HG03097 (cell line): ENCODE results near the gene NUP188.

Source experiments
- ATAC-seq: cut with Tn5 transposase; IDR thresholded peaks from one replicate; pipeline ENCODE4 v1.9.1; 2021; ENCODE audit not compliant: unreplicated experiment, low FRiP score

Gene NUP188

GRCh38 chr9:128947527-128948301 lies at the start of gene NUP188, which contains the start of gene DOLK:
NUP188 (plus strand) TSS chr9:128947699; CDS start chr9:128947720, 21 bp downstream.
DOLK (minus strand) TSS chr9:128947603; CDS start chr9:128947303, 300 bp downstream.
- peak; percentile 80 for ATAC-seq

GRCh38 chr9:128898382-128898781 lies 49.1 kb upstream of the NUP188 start:
- ATAC-seq, result no peak

DNA sequence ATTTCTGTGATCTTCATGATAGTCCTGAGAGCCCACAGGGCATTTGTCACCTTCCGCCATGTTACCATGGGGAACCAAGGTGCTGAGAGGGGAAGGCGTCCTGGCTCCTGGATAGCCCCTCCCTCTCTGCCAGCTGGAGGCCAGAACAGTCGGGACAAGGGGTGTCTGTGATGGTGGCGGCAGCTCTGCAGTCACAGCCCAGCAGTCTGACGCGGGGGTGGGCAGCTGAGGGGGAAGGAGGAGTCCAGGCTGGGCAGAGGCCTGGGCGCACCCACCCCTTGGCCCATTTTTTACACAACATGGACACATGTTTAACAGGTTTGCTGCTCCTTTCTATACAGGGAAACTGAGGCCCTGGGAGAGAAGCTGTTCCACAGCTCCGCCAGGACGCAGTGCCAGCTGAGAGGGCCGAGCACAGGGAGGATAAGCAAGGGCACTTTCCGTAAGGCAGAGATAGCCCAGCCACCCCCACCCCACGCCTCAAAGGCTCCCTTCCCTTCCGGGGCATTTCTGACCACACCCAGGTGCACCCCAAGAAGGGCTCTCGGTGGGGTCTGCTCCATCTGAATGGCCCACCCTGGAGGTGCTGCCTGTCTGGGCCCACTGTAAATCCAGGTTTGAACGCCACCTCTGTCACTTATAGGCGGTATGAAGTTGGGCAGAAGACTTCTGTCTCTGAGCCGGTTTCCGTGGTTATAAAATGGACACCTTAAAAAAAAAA lies 48.5 kb upstream of the NUP188 start:
- ATAC-seq, result no peak

DNA sequence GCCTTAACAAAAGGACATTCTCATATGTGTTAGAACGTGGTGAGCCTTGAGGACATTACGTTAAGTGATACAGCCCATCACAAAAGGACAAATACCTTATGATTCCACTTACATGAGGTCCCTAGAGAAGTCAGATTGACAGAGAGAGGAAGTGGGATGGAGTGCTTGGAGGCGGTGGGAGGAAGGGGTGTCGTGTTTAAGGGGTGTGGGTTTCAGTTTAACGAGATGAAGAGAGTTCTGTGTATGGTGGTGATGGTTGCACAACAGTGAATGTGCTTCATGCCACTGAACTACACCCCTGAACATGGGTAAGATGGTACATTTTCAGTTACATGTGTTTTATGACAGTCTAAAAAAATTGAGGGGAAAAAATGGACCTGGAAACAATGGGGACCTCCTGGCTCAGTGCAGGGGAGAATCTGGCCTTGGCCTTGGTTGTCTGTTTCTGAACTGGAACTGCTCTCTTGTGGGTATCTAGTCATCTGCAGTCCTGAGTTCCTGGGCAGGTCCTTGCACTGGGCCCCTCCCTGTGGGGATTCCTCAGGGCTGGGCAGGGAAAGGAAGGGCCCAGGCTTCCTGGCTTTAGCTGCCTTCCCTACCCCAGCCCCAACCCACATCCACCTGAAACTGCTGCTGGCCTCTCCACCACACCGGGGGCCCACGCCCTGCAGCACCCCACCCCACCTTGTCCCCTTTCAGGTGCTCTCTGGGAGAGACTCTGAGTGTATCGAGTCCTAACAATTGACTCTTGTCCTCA lies 47.8 kb upstream of the NUP188 start:
- ATAC-seq, result no peak

- no peak for ATAC-seq
Observed at GRCh38 chr9:128901379-128901778, 46.1 kb upstream of the NUP188 start.

GRCh38 chr9:128901822-128902221 lies 45.7 kb upstream of the NUP188 start:
- ATAC-seq, result peak; percentile 8

DNA sequence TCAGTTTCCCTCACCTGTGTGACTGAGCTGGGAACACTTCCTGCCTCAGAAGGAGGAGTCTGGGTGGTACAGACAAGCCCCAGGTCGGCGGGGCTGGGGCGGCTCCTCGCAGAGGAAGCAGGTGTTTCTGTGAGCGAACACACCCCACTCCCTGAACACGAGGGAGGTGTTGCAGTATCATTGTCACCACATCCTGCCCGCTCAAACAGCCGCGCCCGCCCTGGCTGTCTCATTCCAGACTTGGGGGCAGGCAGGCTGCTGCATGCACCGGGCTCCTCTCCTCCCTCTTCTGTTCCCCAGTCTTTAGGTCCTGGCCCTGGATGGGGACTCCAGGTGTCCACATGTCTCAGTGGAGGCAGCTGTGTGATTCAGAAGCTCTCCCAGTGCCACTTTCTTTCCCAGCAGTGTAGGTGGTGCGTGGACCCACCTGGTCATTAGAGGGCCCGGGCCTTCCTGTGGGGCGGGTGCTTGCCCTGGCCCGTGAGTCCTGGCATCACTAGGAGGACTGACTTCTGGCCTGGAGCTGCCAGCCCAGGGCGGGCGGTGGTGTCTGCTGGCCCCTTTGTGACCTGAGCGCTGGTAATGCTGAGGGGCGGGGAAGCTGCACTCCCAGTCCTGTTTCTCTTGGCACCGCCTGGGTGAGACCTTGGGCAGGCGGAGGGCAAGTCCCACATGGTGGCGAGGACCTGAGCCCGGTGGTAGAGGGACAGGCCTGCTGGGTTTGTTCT lies 45.0 kb upstream of the NUP188 start:
- peak; percentile 74 for ATAC-seq

GRCh38 chr9:128903079-128903461 lies 44.4 kb upstream of the NUP188 start:
- ATAC-seq, result no peak

DNA sequence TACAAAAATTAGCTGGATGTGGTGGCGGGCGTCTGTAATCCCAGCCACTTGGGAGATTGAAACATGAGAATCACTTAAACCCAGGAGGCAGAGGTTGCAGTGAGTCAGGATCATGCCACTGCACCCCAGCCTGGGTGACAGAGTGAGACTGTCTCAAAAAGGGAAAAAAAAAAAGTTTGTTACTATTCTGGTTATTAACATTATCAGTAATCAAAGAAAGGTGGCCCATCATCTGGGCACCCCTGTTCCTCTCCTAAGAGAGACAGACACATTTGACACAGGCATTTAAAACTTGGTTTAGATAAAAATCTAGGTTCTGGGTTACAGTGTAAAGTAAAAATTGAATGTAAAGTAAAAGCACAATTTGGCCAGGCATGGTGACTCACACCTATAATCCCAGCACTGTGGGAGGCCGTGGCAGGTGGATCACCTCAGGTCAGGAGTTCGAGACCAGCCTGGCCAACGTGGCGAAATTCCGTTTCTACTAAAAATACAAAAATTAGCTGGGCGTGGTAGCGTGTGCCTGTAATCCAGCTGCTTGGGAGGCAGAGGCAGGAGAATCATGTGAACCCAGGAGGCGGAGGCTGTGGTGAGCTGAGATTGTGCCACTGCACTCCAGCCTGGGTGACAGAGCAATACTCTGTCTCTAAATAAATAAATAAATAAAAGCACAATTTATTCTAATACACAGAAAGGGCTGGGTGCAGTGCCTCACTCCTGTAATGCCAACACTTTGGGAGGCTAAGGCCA lies 43.5 kb upstream of the NUP188 start:
- no peak for ATAC-seq

DNA sequence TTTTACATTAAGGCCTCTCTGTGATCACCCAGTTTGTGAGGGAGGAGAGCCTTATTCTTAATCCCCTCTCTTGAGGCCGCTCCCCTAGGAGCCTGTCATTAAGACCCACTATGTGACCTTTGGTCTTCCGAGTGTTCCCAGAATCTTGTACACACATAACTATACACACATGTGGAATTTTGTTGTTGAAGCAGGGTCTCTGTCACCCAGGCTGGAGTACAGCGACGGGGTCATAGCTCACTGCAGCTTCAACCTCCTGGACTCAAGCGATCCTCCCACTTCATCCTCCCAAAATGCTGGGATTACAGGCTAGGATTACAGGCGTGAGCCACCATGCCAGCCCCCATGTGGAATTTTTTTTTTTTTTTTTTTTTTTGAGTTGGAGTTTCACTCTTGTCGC lies 41.5 kb upstream of the NUP188 start:
- ATAC-seq, result no peak

DNA sequence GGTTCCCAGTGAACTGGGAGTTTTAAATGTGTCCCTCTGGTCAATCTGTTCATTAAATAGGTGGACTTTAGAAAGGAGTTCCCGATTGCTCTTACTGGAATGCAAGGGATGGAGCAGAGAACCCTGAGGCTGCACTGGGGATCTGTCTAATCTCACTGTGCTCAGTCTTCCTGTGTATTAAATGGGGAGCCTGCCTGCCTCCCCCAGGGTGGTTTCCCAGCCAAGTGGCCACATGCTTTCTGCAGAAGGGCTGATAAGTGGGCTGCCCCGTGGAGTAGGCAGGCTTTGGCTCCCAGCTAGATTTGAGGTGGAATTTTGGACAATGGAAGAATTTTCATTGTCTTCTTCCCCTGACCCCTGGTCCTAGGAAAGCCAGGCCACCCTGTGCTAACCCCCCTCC lies 40.8 kb upstream of the NUP188 start:
- no peak for ATAC-seq

- no peak for ATAC-seq
Observed at GRCh38 chr9:128908372-128908771, 39.1 kb upstream of the NUP188 start.

DNA sequence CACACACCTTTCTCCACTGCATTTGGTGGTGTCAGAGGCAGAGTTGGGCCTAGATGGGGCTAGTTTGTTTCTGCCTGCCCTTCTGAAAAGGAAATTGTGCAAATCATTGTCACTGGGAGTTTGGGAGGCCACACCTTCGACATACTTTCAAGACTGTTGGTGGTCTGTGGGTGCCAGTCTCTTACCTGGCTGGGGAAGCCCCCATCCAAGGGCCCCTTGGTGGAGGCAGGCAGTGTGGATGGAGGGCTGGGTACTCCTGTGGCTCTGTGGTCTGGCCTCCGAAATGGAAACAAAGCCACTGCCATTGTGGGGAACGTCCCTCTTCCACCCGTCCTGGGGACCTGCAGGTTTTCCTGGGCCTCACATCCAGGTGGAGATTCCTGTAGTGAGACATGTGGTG lies 37.6 kb upstream of the NUP188 start:
- ATAC-seq, result no peak

DNA sequence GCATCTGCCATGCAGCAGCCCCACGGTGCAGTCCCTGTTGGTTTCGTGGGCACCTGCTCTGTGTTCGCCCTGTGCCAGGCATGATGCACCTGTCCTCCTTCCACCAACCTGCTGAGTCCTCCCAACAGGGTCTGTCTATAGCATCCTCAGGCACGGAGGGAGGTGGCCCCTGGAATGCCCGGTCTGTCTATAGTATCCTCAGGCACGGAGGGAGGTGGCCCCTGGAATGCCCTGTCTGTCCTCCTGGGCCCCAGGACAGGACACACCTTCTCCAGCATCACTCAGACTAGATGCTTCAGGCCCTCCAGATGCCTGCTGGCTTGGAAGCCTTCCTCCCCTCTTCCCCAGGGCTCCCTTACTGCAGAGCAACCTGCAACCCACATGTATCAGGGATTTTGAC lies 36.6 kb upstream of the NUP188 start:
- ATAC-seq, result no peak

DNA sequence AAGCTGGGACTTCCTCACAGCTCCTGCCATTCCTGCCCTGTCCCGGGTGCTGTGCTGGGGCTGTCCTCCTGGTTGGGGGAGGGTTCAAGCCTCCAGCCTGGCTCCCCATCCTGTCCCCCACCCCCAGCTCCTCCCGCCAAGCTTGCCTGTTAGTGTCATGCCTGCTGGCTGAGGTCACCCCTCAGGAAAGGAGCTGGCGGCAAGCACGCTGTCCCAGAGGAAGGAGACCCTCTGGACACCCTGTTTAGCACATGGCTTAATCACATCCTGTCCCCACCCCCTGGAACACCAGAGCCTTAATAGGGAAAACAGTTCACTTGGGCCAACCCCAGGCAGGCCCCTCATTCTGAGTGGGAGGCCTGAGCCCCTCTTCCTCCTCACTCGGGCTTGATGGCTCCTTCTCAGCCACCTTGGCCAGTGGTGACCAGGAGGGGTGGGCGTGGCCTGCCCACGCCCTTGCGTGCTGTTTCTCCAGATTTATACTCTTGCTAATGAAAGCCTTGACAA lies 35.9 kb upstream of the NUP188 start:
- ATAC-seq, result no peak

- ATAC-seq, result no peak
Observed at GRCh38 chr9:128912270-128912853, 35.1 kb upstream of the NUP188 start.

GRCh38 chr9:128913048-128913900 lies 34.2 kb upstream of the NUP188 start:
- ATAC-seq, result no peak

DNA sequence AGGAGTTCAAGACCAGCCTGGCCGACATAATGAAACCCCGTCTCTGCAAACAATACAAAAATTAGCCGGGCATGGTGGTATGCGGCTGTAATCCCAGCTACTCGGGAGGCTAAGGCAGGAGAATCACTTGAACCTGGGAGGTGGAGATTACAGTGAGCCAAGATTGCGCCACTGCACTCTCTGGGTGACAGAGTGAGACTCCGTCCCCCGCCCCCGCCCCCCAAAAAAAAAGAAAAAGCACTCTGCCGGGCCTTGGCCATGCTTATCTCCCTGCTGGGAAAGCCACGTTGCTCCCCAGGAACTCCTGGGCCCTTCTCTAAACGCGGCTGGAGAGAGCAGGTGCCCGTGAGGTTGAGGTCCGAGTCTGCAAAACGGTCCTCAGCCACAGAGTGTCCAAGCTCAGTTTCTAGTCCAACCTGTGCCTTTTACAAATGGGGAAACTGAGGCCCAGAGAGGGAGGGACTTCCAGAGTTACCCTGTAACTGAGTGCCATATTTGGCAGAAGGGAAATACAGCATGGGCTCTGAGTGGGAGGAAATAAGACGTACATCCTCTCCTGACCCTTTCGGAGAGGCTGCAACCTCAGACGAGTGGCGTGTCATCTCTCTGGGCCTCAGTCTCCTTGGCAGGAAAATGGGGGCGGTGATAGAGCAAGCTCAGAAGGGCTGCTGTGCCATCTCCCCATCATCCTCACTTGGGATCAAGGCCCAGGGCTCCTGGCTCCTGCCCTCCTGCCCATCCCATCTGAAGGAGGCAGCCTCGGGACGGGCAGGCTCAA lies 33.3 kb upstream of the NUP188 start:
- no peak for ATAC-seq
